HL-60 (cell line): ENCODE measurements around the gene GNL3.

Source experiments
- DNase-seq, 2 experiments: peaks; one replicate each; pipeline ENCODE4 v3.0.0-alpha.2; 2010 to 2020; ENCODE audit warnings: low read depth in 1 of 2, low spot score in 1 of 2
- H3K27ac ChIP-seq: fragments of 250-450 bp; sonication (Bioruptor Pico); replicated peaks from 2 replicates; pipeline ENCODE4 v1.5.1; 2020; ENCODE audit warnings: mild to moderate bottlenecking, moderate library complexity
- H3K27me3 ChIP-seq: fragments of 250-450 bp; sonication (Bioruptor Pico); 2 replicates; pipeline ENCODE4 v1.5.1; 2021; ENCODE audit warnings: mild to moderate bottlenecking, moderate library complexity; ENCODE audit not compliant: insufficient read depth, poor library complexity, severe bottlenecking
- H3K4me3 ChIP-seq: replicated peaks from 2 replicates; pipeline ENCODE4 v1.5.1; 2011; ENCODE audit warnings: mild to moderate bottlenecking, control low read depth, low read length; ENCODE audit not compliant: insufficient read depth
- GABPA ChIP-seq: IDR thresholded peaks from 2 replicates; pipeline ENCODE4 v1.6.1; 2012; ENCODE audit warnings: low read depth
- POLR2AphosphoS5 ChIP-seq: IDR thresholded peaks from 2 replicates; pipeline ENCODE4 v1.6.1; 2012; ENCODE audit warnings: low read depth
- SPI1 ChIP-seq: IDR thresholded peaks from 2 replicates; pipeline ENCODE4 v1.6.1; 2012; ENCODE audit warnings: low read depth, mild to moderate bottlenecking, borderline replicate concordance
- TF ChIP-seq, protein P1 (sequence below): IDR thresholded peaks from one replicate; pipeline ENCODE4 v1.5.1; 2011; ENCODE audit warnings: low read length, control low read depth, inconsistent platforms; ENCODE audit not compliant: insufficient read depth
- TF ChIP-seq, protein P2 (sequence below): IDR thresholded peaks from 2 replicates; pipeline ENCODE4 v1.6.1; 2012; ENCODE audit warnings: low read depth; ENCODE audit not compliant: insufficient replicate concordance

The GNL3 gene

DNA sequence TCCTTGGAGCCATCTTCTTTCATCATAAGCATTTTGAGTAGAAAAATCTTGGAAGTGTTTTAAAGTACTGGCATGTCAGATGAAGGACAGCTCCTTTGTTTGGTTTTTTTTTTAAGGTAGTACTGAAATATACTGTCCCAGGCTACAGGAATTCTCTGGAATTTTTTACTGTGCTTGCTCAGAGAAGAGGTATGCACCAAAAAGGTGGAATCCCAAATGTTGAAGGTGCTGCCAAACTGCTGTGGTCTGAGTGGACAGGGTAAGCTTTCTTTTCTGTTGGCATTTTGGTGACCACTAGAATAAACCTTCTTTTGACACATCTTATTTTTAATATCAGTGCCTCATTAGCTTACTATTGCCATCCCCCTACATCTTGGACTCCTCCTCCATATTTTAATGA, 7.2 kb downstream of the GNL3 start:
- Histone ChIP-seq H3K27ac (no peak overlapping the region), H3K4me3 (no peak overlapping the region), H3K27me3 (no peaks in the 10 kb centered on the region)
- TF ChIP-seq GABPA (no peak), POLR2AphosphoS5 (no peak), SPI1 (no peak)
- TF ChIP-seq, protein P1, sequence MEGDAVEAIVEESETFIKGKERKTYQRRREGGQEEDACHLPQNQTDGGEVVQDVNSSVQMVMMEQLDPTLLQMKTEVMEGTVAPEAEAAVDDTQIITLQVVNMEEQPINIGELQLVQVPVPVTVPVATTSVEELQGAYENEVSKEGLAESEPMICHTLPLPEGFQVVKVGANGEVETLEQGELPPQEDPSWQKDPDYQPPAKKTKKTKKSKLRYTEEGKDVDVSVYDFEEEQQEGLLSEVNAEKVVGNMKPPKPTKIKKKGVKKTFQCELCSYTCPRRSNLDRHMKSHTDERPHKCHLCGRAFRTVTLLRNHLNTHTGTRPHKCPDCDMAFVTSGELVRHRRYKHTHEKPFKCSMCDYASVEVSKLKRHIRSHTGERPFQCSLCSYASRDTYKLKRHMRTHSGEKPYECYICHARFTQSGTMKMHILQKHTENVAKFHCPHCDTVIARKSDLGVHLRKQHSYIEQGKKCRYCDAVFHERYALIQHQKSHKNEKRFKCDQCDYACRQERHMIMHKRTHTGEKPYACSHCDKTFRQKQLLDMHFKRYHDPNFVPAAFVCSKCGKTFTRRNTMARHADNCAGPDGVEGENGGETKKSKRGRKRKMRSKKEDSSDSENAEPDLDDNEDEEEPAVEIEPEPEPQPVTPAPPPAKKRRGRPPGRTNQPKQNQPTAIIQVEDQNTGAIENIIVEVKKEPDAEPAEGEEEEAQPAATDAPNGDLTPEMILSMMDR = no peak
- TF ChIP-seq, protein P2, sequence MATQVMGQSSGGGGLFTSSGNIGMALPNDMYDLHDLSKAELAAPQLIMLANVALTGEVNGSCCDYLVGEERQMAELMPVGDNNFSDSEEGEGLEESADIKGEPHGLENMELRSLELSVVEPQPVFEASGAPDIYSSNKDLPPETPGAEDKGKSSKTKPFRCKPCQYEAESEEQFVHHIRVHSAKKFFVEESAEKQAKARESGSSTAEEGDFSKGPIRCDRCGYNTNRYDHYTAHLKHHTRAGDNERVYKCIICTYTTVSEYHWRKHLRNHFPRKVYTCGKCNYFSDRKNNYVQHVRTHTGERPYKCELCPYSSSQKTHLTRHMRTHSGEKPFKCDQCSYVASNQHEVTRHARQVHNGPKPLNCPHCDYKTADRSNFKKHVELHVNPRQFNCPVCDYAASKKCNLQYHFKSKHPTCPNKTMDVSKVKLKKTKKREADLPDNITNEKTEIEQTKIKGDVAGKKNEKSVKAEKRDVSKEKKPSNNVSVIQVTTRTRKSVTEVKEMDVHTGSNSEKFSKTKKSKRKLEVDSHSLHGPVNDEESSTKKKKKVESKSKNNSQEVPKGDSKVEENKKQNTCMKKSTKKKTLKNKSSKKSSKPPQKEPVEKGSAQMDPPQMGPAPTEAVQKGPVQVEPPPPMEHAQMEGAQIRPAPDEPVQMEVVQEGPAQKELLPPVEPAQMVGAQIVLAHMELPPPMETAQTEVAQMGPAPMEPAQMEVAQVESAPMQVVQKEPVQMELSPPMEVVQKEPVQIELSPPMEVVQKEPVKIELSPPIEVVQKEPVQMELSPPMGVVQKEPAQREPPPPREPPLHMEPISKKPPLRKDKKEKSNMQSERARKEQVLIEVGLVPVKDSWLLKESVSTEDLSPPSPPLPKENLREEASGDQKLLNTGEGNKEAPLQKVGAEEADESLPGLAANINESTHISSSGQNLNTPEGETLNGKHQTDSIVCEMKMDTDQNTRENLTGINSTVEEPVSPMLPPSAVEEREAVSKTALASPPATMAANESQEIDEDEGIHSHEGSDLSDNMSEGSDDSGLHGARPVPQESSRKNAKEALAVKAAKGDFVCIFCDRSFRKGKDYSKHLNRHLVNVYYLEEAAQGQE = no peak
- DNase-seq = no peak

DNA sequence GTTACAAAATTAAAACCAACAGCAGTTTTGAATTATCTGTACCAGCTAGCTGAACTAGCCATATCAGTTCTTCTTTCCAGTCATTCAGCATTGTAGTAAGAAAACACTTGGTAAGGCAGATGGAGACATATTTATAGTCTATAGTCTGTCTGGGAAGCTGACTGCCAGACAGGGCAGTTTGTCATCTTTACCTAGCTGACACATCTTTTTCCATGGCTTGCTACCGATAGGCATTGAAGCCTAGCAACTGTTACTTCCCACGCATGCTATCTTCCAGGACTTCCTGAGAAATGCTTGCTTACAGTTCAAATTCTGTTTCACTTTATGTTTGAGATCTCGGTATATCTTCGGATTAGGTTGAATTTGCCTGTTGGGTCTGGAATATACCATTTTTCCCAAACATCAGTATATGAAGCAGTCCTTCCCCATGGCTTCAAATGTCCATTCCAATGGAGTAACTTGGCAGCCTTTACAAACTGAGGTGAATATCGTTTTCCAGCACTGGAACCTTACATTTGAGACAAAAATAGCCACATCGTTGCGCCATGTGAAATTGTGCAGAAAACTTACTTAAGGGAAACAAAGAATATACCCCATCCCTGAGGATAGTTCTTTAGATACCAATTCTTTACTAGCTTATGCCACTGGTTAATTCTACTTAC, 8.8 kb downstream of the GNL3 start:
- Histone ChIP-seq H3K4me3 (no peak overlapping the region), H3K27ac (no peak overlapping the region), H3K27me3 (no peaks in the 10 kb centered on the region)
- TF ChIP-seq, protein P2 = no peak
- peak; percentile 62 for TF ChIP-seq POLR2AphosphoS5
- no peak for DNase-seq

DNA sequence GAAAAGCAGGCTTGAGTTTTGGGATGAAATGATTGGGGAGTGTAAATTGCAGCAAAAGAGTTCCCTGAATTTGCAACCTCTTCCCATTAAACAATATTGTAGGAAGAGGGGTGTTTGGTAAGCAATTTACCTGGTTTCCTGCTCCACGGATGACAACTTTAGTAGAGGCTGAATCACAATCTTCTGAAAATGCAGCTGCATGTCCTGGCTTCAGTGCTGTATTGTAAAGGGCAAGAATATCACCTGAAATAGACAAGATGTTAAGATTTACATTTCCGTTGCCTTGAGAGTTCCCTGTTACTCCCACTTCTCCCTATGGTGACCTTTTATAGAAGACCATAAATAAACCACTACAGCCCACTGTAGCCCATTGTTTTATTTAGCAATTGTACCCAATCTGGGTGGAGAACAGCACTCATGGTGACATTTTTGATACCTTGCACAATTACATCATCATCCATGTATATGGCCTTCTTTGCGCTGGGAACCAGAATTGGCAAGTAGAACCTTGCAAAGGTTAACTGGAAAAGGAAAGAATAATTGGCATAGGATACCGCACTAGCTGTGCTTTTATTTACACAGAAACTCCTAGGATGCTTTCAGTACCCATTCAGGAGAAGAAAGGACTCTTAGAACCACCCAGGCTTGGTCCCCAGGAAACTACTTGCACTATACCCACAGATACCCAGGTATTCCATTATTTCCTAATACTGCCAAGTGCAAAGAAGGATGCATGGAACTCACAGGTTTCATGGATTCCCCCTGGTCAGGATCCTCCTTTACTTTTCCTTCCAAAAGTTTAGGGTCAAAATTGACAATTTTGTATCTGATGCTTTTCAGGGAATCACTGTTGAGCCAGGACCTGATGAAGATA, 10.2 kb downstream of the GNL3 start:
- DNase-seq = no peak
- Histone ChIP-seq H3K4me3 (no peak overlapping the region), H3K27ac (no peak overlapping the region), H3K27me3 (no peaks in the 10 kb centered on the region)
- TF ChIP-seq SPI1 (no peak), POLR2AphosphoS5 (peak; percentile 19; the same call in 1 of the 2 replicates)

DNA sequence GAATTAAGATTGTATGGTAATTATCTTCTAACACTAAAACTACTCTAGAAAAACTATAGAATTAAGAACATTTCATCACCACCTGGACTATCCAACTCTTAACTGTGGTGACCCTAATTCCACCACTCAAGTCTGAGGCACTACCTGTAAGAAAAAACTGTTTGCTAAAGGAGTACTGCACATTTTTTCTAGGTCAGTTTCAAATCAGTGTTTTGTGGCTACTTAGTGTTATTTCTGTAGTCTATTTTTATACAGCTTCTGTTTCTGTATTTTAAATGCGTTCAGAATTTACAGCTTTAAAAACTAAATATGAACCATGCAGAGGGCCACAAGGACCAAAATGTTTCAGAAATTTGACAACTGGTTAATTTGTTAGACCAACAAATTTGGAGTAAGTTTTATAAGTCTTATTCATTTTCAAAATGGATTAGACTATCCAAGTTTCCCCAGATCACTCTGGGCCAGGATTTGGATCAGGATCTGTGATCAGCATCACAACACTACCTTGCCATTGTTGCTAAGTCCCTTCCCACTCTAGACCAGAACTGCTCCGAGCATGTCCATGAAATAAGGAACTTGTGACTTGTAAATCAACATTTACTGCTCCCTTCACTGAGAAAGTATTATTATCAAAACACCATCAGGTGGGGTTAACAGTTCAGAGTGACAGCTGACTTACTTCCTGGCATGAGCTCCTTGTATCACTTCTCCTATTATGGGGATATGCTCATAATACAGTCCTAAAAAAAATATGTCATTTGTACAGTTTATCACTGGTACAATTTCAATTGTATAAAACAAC, 11.2 kb downstream of the GNL3 start:
- TF ChIP-seq GABPA (no peak), SPI1 (no peak), POLR2AphosphoS5 (no peak)
- TF ChIP-seq, protein P2 = no peak
- TF ChIP-seq, protein P1 = no peak
- no peak for DNase-seq
- H3K27me3 ChIP-seq = no peaks in the 10 kb centered on the region
- no peak overlapping the region for H3K4me3 ChIP-seq
- no peak overlapping the region for H3K27ac ChIP-seq
